Measurements from ENCODE around the gene RBMX2. TPM values are rescaled to one million over a fixed set of nuclear protein-coding genes. Genes with fewer than 3 reads are reported as not detected.
"Not testable (repeated sequence)": the region's sequence is repeated elsewhere in the genome, so short reads cannot be mapped to it uniquely, and the experiment has no call there.

RBMX2 gene
- 11.4 TPM for total RNA-seq

GRCh38 chrX:130401415-130402207 is at the start of gene RBMX2:
RBMX2 (plus strand) TSS chrX:130401987; CDS start chrX:130402033, 46 bp downstream.
- ATAC-seq = peak; percentile 90

- ATAC-seq = not testable (repeated sequence)
Measured at GRCh38 chrX:130352050-130352449, 49.7 kb upstream of the RBMX2 start.

GRCh38 chrX:130376077-130376476 is 25.7 kb upstream of the RBMX2 start:
- ATAC-seq = no peak

- ATAC-seq = no peak
Measured at GRCh38 chrX:130378024-130378669, 23.6 kb upstream of the RBMX2 start.

GRCh38 chrX:130385520-130385919 is 16.3 kb upstream of the RBMX2 start, which contains the start of gene GPR119:
GPR119 (minus strand) TSS chrX:130385674; CDS start chrX:130385447, 227 bp downstream.
- no peak for ATAC-seq

- no peak for ATAC-seq
Measured at GRCh38 chrX:130386408-130386808, 15.4 kb upstream of the RBMX2 start.

- ATAC-seq = peak; percentile 48
Measured at GRCh38 chrX:130393451-130394074, 8.2 kb upstream of the RBMX2 start.

- ATAC-seq = no peak
Measured at GRCh38 chrX:130395341-130395740, 6.4 kb upstream of the RBMX2 start.

GRCh38 chrX:130402208-130402684 is 459 bp downstream of the RBMX2 start:
- ATAC-seq = no peak

GRCh38 chrX:130413415-130413814 is 11.6 kb downstream of the RBMX2 start:
- no peak for ATAC-seq

GRCh38 chrX:130414800-130415199 is 13.0 kb downstream of the RBMX2 start:
- no peak for ATAC-seq

GRCh38 chrX:130415201-130415600 is 13.4 kb downstream of the RBMX2 start:
- no peak for ATAC-seq

- ATAC-seq = no peak
Measured at GRCh38 chrX:130416785-130417184, 15.0 kb downstream of the RBMX2 start.

- no peak for ATAC-seq
Measured at GRCh38 chrX:130418066-130418465, 16.3 kb downstream of the RBMX2 start.

- ATAC-seq = no peak
Measured at GRCh38 chrX:130418740-130419139, 17.0 kb downstream of the RBMX2 start.

- ATAC-seq = no peak
Measured at GRCh38 chrX:130419263-130419662, 17.5 kb downstream of the RBMX2 start.

- no peak for ATAC-seq
Measured at GRCh38 chrX:130426531-130426930, 24.7 kb downstream of the RBMX2 start.

- ATAC-seq = not testable (repeated sequence)
Measured at GRCh38 chrX:130429236-130429635, 27.4 kb downstream of the RBMX2 start.

- ATAC-seq = no peak
Measured at GRCh38 chrX:130435937-130436336, 34.1 kb downstream of the RBMX2 start.

- ATAC-seq = not testable (repeated sequence)
Measured at GRCh38 chrX:130437996-130438395, 36.2 kb downstream of the RBMX2 start.

GRCh38 chrX:130443875-130444274 is 42.1 kb downstream of the RBMX2 start:
- no peak for ATAC-seq

GRCh38 chrX:130444641-130445336 is 43.0 kb downstream of the RBMX2 start:
- no peak for ATAC-seq

GRCh38 chrX:130446974-130447373 is 45.2 kb downstream of the RBMX2 start:
- no peak for ATAC-seq

Data from esophagus mucosa (tissue), 1 donor.